SK-N-SH treated with all-trans-retinoic acid at 6 μM for 48 hours (cell line): Measurements from ENCODE around the gene TRUB1.

Experiments
- ARNTL ChIP-seq: fragments of 450-650 bp; formaldehyde crosslinking; IDR thresholded peaks from 2 replicates; pipeline ENCODE4 v1.5.0; 2020; ENCODE audit warnings: low read depth, mild to moderate bottlenecking, moderate library complexity, borderline replicate concordance
- OSR1 ChIP-seq: fragments of 250-450 bp; sonication (Bioruptor Pico); IDR thresholded peaks from 2 replicates; pipeline ENCODE4 v1.8.0; 2022; ENCODE audit warnings: moderate library complexity, mild to moderate bottlenecking, inconsistent platforms
- TOX ChIP-seq: fragments of 250-450 bp; sonication (Bioruptor Pico); IDR thresholded peaks from 2 replicates; pipeline ENCODE4 v1.8.0; 2021; ENCODE audit warnings: mild to moderate bottlenecking, moderate library complexity, borderline replicate concordance
- ZFP3 ChIP-seq: fragments of 250-450 bp; sonication (Bioruptor Pico); IDR thresholded peaks from 2 replicates; pipeline ENCODE4 v1.5.0; 2020; ENCODE audit warnings: mild to moderate bottlenecking, moderate library complexity
- TF ChIP-seq, protein P1 (sequence below): fragments of 250-450 bp; sonication (Bioruptor Pico); IDR thresholded peaks from 2 replicates; pipeline ENCODE4 v1.8.0; 2020; ENCODE audit warnings: mild to moderate bottlenecking, moderate library complexity, borderline replicate concordance
- TF ChIP-seq, protein P2 (sequence below): fragments of 250-450 bp; sonication (Bioruptor Pico); IDR thresholded peaks from 2 replicates; pipeline ENCODE4 v1.5.0; 2020; ENCODE audit warnings: mild to moderate bottlenecking, moderate library complexity

DNA sequence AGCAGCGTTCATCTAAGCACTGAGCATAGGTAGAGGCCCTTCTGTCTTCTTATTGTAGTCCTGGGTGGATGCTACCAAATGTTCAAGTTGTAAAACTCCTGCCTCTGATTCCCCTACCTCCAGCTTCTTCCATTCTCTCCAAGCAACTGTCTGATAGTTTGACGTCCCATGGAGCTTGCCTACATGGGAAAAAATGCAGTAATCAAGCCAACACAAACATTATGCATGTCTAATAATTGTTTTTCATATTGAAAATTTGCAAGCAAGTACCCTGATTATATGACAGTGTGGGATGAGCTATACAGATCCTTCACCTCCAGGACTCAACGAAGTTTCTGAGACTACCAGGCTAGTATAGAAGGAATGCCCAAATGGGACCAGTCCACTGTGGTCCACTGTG lies 31.0 kb upstream of the TRUB1 start:
- TF ChIP-seq, protein P1, sequence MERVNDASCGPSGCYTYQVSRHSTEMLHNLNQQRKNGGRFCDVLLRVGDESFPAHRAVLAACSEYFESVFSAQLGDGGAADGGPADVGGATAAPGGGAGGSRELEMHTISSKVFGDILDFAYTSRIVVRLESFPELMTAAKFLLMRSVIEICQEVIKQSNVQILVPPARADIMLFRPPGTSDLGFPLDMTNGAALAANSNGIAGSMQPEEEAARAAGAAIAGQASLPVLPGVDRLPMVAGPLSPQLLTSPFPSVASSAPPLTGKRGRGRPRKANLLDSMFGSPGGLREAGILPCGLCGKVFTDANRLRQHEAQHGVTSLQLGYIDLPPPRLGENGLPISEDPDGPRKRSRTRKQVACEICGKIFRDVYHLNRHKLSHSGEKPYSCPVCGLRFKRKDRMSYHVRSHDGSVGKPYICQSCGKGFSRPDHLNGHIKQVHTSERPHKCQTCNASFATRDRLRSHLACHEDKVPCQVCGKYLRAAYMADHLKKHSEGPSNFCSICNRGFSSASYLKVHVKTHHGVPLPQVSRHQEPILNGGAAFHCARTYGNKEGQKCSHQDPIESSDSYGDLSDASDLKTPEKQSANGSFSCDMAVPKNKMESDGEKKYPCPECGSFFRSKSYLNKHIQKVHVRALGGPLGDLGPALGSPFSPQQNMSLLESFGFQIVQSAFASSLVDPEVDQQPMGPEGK (CRISPR knock-in tag): no peak
- TF ChIP-seq ARNTL (CRISPR knock-in tag): no peak
- TF ChIP-seq OSR1 (CRISPR knock-in tag): no peak
- TF ChIP-seq, protein P2, sequence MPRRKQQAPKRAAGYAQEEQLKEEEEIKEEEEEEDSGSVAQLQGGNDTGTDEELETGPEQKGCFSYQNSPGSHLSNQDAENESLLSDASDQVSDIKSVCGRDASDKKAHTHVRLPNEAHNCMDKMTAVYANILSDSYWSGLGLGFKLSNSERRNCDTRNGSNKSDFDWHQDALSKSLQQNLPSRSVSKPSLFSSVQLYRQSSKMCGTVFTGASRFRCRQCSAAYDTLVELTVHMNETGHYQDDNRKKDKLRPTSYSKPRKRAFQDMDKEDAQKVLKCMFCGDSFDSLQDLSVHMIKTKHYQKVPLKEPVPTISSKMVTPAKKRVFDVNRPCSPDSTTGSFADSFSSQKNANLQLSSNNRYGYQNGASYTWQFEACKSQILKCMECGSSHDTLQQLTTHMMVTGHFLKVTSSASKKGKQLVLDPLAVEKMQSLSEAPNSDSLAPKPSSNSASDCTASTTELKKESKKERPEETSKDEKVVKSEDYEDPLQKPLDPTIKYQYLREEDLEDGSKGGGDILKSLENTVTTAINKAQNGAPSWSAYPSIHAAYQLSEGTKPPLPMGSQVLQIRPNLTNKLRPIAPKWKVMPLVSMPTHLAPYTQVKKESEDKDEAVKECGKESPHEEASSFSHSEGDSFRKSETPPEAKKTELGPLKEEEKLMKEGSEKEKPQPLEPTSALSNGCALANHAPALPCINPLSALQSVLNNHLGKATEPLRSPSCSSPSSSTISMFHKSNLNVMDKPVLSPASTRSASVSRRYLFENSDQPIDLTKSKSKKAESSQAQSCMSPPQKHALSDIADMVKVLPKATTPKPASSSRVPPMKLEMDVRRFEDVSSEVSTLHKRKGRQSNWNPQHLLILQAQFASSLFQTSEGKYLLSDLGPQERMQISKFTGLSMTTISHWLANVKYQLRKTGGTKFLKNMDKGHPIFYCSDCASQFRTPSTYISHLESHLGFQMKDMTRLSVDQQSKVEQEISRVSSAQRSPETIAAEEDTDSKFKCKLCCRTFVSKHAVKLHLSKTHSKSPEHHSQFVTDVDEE: no peak
- TF ChIP-seq ZFP3: no peak
- no peak for TF ChIP-seq TOX (CRISPR knock-in tag)
